ENCODE data around the gene SNCG. TPM values are rescaled to one million over a fixed set of nuclear protein-coding genes. Genes with fewer than 3 reads are reported as not detected.

The SNCG gene
- total and polyA plus RNA-seq, 2 of the 8 experiments (the other 6 are each of a cell fraction or from before 2014, with no cell fraction given): 4.4 to 12.2 TPM

DNA sequence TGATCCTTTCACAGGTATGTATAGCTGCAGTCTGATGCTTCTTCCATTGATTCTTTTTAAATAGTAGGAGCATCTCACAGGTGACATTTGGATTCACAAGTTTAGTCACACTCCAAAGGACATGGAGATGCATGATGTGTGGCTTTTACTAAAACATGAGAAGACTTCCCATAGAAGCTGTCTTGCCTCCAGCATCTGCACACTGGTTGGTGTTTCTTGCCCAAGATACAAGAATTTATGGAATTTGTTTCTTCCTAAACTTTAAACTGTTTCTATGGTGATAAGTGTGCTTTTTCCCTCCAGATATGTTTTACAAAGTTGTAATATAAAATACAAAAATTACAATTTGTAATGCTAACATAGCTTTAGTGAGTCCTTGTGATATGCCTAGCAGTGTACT is 34.1 kb downstream of the SNCG start:
- ChIA-PET POLR2A (ENCODE audit: partially characterized antibody) (no interaction called here), CTCF (ENCODE audit: partially characterized antibody) (interaction anchor here (1.3 to 2.1 kb wide), 2 partner anchors 18 to 47 kb away, joined by 3 to 11 read pairs; no protein-coding TSS in a partner anchor)
- no peaks in the 10 kb centered on the region for H4K20me1 ChIP-seq (replicated peaks in 1 of 2; ENCODE audit: control insufficient read depth in 1 of 2, insufficient read depth in 2 of 2, low read length in 2 of 2)

More for the DNA sequence above, 34.1 kb downstream of the SNCG start:
- no peaks in the 10 kb centered on the region for H3K23me2 ChIP-seq (ENCODE audit: low read depth, low read length)
- H4K5ac ChIP-seq (ENCODE audit: insufficient read length, low read depth, low read length): no peak overlapping the region
- H3K56ac ChIP-seq (replicated peaks; ENCODE audit: insufficient read length, low read depth, low read length): no peak overlapping the region
- no peak overlapping the region for H3K4me2 ChIP-seq (ENCODE audit: insufficient read depth in 1 of 2, low read depth in 2 of 2, low read length in 2 of 2)
- TF ChIP-seq FOSL1 (IDR thresholded peaks at IDR 0.05; ENCODE audit: insufficient read depth, low read depth, low read length) (no peak), SIN3A (conservative IDR thresholded peaks at IDR 0.05 in 1 of 2, IDR thresholded peaks at IDR 0.05 in 1 of 2; ENCODE audit: low read depth in 1 of 2, low read length in 2 of 2) (no peak), HDAC2 (IDR thresholded peaks at IDR 0.05; ENCODE audit: borderline replicate concordance in 1 of 2, low read depth in 2 of 2, low read length in 2 of 2) (no peak), GTF2F1 (IDR thresholded peaks at IDR 0.05; ENCODE audit: borderline replicate concordance, low read depth, low read length) (no peak)
- H3K9me3 ChIP-seq (ENCODE audit: insufficient read depth in 2 of 2, low read depth in 1 of 2, low read length in 1 of 2): no peaks in the 10 kb centered on the region
- H3K4ac ChIP-seq (replicated peaks; ENCODE audit: insufficient read length, low read depth, low read length): no peak overlapping the region
- H4K8ac ChIP-seq (ENCODE audit: extremely low read depth, insufficient read depth, low read length): no peak overlapping the region
- no peaks in the 10 kb centered on the region for H3K4me1 ChIP-seq (replicated peaks in 1 of 4; ENCODE audit: control insufficient read depth in 3 of 4, insufficient read depth in 4 of 4, low read length in 3 of 4)
- no peaks in the 10 kb centered on the region for H3K36me3 ChIP-seq (ENCODE audit: control insufficient read depth in 2 of 4, insufficient read depth in 4 of 4, low read length in 3 of 4)
- no peak overlapping the region for H3K27ac ChIP-seq (ENCODE audit: low read depth, low read length)
- H3K14ac ChIP-seq (ENCODE audit: insufficient read length): no peak overlapping the region
- H4K91ac ChIP-seq (replicated peaks; ENCODE audit: insufficient read length, low read length): no peak overlapping the region
- FAIRE-seq: peak; percentile 19
- H3K23ac ChIP-seq (ENCODE audit: insufficient read length): no peak overlapping the region
- H2BK12ac ChIP-seq (ENCODE audit: low read depth, low read length): no peak overlapping the region
- H2BK5ac ChIP-seq (ENCODE audit: low read depth, low read length): no peak overlapping the region
- no peak overlapping the region for H3K4me3 ChIP-seq (ENCODE audit: extremely low read depth in 1 of 4, insufficient read depth in 2 of 4, low read depth in 3 of 4, low read length in 4 of 4)
- no peaks in the 10 kb centered on the region for H3K79me1 ChIP-seq (ENCODE audit: low read depth, low read length)
- no peak overlapping the region for H2BK20ac ChIP-seq (ENCODE audit: low read length)
- no peak overlapping the region for H3K9ac ChIP-seq (replicated peaks in 1 of 4; ENCODE audit: extremely low read depth in 1 of 4, low read depth in 3 of 4, low read length in 3 of 4)
- H2BK15ac ChIP-seq (ENCODE audit: low read length): no peak overlapping the region
- H2BK120ac ChIP-seq (replicated peaks; ENCODE audit: low read depth, low read length): no peak overlapping the region
- H3K18ac ChIP-seq (ENCODE audit: extremely low read depth, low read length): no peak overlapping the region
- no peak overlapping the region for H2AFZ ChIP-seq (ENCODE audit: low read length)
- no peak overlapping the region for H2AK5ac ChIP-seq (ENCODE audit: low read depth, low read length)
- no peaks in the 10 kb centered on the region for H3K79me2 ChIP-seq (ENCODE audit: control insufficient read depth in 1 of 2, insufficient read depth in 2 of 2, low read length in 2 of 2)
- DNase-seq (ENCODE audit: low read depth in 1 of 2, low spot score in 2 of 2): no peak
- H3K27me3 ChIP-seq (replicated peaks in 1 of 4; ENCODE audit: control insufficient read depth in 3 of 4, extremely low read depth in 1 of 4, insufficient read depth in 3 of 4, low read length in 3 of 4): no peaks in the 10 kb centered on the region

Measured in H1 (cell line).